IPS-15b (cell line): Measurements from ENCODE around the gene XRN1.

Experiments used
- H3K27me3 ChIP-seq: one replicate; pipeline ENCODE4 v1.6.1; 2013; ENCODE audit warnings: low read length; ENCODE audit not compliant: control insufficient read depth, insufficient read depth
- H3K36me3 ChIP-seq: one replicate; pipeline ENCODE4 v1.6.1; 2013; ENCODE audit warnings: low read length; ENCODE audit not compliant: control insufficient read depth, insufficient read depth
- H3K4me1 ChIP-seq: one replicate; pipeline ENCODE4 v1.6.1; 2013; ENCODE audit warnings: mild to moderate bottlenecking, low read length; ENCODE audit not compliant: control insufficient read depth, insufficient read depth
- H3K4me3 ChIP-seq: one replicate; pipeline ENCODE4 v1.5.1; 2013; ENCODE audit warnings: low read depth, low read length
- H3K9ac ChIP-seq: one replicate; pipeline ENCODE4 v1.6.1; 2013; ENCODE audit warnings: low read depth, mild to moderate bottlenecking, low read length
- H3K9me3 ChIP-seq: one replicate; pipeline ENCODE4 v1.6.1; 2013; ENCODE audit warnings: mild to moderate bottlenecking, low read length; ENCODE audit not compliant: control insufficient read depth, insufficient read depth

XRN1 gene

GRCh38 chr3:142256712-142257333, 191.0 kb downstream of the XRN1 start:
- Histone ChIP-seq H3K9me3 (no peaks in the 10 kb centered on the region), H3K9ac (no peak overlapping the region), H3K27me3 (no peaks in the 10 kb centered on the region), H3K4me3 (no peak overlapping the region), H3K36me3 (no peaks in the 10 kb centered on the region), H3K4me1 (peaks cover 1% of the 10 kb centered on the region)
